Measurements from ENCODE around the gene GPR15.

Gene GPR15

DNA sequence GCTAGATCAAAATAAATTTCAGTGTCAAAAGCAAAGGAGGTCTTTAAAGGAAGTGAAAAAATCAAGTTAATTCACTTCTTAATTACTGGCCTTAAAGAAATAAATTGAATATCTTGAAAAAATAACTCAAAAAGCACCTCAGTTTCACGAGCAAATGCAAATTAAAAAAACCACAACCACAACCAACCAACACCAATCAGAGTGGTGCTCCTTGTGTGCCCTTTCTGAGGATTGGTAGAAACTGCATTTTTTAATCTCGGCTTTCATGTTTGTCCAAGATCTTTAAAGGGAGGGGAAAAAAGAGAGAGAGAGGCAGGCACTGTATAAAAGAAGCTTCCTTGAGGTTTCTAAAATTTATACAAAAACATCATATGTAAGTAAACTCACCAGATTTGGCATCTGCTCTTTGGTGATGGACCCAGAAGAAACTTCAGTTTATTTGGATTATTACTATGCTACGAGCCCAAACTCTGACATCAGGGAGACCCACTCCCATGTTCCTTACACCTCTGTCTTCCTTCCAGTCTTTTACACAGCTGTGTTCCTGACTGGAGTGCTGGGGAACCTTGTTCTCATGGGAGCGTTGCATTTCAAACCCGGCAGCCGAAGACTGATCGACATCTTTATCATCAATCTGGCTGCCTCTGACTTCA is at the start of gene GPR15:
TSS of gene GPR15 (plus strand) at position 357 of the 653 bp plus-strand sequence. CDS start at position 413, 56 bp downstream.
- DNase-seq (ENCODE audit: low spot score) (no peak), FAIRE-seq (no peak)

DNA sequence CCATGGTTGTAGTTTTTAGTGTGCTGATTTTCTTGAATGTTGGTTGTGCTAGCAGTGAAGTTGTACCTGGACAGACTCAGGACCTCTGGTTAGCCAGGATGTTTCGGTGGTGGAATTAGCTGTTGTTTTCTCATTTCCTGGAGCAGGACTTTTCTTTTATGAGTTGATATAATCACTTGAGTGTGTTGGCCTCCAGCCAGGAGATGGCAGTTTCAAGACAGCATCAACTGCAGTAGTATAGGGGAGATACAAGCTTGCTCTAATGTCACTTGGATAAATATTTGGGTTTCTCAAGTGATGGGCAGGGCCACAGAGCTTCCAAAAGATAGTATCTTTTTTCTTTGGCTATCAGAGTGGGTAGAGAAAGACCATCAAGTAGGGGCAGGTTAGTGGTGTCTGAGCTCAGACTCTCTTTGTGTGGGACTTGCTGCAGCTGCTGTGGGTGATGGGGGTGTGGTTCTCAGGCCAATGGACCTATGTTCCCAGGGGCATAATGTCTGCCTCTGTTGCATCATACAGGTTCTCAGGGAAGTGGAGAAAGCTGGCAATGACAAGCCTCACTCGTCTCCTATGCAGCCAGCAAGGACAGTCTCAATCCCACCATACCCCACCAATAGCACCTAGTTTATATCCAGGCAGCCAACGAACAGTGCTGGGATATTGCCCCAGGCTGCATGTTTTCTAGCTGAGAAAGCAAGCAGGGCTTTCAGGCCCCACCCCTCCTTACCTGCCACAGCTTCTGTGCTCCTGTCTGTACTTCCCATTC is 48.9 kb upstream of the GPR15 start:
- no peak for FAIRE-seq

DNA sequence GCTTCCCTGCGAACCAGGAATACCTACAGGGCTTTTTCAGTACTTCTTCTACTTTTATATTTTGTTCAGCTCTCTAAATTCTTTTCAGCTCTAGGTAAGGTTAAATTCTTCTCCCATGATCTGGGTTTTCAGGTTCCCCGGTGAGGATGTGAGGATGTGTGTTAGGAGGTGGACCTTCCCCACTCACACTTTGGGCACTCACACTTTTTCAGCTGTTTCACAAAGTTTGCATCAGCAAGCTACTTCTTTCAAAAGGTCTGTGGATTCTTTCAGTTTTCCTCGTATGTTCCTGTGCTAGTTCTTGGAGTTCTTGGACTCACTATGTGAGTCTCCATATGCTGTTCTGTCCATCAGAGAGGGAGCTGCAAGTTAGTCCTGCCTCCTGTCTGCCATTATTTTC is 48.2 kb upstream of the GPR15 start:
- FAIRE-seq: no peak
- no peak for DNase-seq (ENCODE audit: low spot score)

More for the DNA sequence above, 48.9 kb upstream of the GPR15 start:
- DNase-seq (ENCODE audit: low spot score): no peak

DNA sequence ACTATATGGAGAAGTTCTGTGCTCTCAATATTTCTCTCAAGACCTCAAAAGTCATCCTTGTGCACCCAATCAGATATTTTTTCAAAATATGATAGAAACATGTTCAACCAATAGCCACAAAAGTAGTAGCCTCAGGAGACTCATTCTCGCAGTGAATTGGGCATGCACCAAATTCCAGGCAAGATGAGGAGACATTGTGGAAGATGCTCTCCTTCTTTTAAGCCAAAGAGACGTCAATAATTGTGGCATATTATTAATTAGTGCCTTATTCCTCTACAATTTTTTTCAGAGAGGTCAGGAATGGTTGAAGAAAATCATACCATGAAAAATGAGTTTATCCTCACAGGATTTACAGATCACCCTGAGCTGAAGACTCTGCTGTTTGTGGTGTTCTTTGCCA is 34.4 kb upstream of the GPR15 start, which contains the start of gene OR5K2:
TSS of gene OR5K2 (plus strand) at position 301 of the 400 bp plus-strand sequence. CDS start at position 301, 0 bp downstream.
- no peak for DNase-seq (ENCODE audit: low spot score)
- FAIRE-seq: peak; percentile 79

DNA sequence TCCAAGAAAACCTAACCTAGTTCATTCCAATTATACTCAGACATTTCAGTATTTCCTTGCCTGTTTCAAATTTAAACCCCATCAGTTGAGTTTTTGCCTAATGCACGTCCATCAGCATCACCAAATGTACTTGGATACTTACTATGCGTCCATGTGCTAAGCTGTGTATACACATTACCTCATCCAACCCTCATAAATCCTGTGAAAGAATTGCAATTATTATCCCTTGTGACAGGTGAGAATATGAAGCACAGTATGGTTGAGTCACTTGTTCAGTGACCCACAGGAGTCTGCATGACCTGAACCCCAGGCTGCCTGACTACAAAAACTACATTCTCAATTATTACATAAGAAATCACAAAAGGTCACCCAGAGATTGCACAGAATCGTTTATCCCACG is 31.8 kb upstream of the GPR15 start:
- DNase-seq (ENCODE audit: low spot score) (no peak), FAIRE-seq (no peak)

DNA sequence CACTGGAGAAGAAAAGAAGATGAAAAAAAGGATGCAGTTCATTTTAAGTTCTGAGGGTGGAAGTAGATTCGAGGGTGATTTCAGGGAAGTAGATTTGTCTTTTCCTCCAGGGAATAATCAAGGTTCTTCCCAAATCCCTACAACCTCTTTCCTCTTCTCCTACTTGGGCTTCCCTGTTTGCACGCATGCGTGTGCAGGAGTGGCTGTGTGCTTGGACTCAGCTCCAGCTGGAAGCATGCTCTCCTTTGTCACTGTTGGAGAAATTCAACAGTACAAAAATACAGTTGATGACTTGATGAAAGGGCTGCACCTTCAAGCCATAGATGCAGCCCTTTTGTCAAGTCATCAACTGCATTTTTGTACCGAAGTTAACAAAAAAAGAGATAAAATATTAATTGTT is 30.5 kb upstream of the GPR15 start:
- DNase-seq (ENCODE audit: low spot score): no peak
- no peak for FAIRE-seq

DNA sequence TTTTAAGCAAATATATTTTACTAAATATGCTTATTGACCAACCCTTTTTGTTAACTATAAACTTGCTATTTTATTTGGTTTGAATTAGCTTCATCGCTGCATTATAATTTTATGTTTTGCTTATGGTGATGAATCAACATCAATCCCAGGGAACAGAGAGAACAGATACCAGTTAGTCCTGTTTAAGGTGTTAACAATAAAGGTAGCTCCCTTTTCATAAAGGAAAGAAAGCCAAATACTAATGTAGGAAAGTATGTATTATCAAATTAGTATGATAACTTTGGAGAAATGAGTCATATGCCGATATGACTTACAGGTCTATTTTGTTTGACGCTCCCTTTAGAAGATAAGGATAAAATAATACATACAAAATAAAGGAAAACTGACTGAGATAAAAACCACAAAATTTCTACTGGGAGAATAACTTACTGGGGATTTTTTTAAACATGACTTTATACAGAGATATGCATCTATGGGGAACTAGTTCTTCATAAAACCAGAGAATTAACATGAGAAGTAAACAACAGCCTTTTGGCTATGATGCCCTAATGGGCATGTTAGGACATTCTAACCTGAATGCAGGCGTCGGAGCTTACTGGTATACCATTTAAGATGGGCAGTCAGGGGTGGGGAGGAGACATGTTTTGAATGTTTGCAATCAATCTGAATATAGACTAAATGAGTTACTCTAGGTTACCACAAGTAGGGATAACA is 29.8 kb upstream of the GPR15 start:
- FAIRE-seq (no peak), DNase-seq (ENCODE audit: low spot score) (no peak)

DNA sequence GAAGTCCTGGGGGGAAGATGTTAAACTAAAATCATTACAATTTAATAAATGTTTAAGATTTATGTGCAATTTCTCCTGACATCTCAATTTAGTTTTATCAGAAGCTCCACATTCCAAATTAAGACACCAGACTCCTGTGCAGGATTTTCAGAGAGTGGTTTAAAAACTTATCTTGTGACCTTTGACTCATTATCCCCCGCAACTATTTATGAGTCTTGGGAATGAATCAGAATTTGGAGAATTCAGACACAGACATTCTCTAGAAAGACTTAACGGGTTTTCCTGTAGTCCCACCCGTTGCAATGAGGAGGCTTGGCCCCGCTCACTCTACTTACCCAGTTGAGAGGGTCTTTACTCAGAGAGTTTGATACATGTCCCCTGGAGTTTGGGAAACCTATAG is 27.2 kb upstream of the GPR15 start:
- DNase-seq (ENCODE audit: low spot score): peak; percentile 14
- no peak for FAIRE-seq

DNA sequence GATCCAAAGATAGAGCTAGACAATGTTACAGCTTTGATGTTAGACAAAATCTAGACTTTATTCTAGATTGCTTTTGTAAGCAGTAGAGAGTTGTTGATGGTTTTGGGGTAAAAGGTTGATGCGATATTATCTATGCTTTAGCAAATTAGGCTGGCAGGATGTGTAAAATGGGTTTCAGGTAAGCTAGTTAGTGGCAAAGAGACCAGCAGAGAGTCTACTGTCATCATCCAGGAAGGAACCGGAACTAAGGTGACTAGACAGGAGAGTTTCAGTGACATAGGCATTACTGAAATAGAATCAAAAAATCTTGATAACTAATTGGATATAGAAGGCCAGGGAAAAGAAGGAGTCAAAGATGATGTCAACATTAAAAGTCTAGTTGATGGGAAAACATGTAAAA is 23.2 kb upstream of the GPR15 start:
- DNase-seq (ENCODE audit: low spot score) (no peak), FAIRE-seq (no peak)

DNA sequence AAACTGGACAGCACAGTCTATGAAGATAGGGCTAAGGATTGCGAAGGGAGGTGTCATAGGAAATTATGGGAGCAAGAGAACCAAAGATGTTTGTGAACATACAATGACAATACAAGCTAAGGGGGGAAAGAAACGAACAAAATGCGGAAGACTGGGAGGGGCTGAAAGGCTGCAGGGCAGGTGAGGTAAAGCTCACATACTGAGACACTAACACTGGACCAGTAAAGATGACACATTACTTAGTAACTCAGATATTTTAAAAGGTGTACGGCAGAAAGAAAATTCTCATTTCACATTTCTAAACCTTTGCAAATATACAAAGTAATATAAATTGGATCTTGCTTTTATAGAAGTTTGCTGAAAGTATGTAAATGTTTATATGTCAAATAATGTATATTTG is 19.2 kb upstream of the GPR15 start:
- DNase-seq (ENCODE audit: low spot score) (no peak), FAIRE-seq (no peak)

DNA sequence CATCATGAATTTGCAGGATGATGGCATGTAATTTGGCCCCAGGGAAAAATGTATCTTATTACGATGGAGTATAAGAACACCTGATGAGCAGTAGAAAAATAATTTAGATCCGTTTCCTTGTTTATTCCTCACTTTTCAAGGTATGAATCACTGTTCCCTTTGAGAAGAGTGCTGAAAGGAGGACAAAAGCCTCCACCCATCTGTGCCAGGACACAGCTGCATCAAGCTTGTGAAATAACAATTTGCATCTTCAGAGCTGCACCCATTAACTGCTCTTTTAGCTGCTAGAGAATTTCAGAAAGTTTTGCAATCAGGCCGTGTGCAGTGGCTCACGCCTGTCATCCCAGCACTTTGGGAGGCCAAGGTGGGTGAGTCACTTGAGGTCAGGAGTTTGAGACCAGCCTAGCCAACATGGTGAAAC is 18.7 kb upstream of the GPR15 start:
- FAIRE-seq (no peak), DNase-seq (ENCODE audit: low spot score) (no peak)

DNA sequence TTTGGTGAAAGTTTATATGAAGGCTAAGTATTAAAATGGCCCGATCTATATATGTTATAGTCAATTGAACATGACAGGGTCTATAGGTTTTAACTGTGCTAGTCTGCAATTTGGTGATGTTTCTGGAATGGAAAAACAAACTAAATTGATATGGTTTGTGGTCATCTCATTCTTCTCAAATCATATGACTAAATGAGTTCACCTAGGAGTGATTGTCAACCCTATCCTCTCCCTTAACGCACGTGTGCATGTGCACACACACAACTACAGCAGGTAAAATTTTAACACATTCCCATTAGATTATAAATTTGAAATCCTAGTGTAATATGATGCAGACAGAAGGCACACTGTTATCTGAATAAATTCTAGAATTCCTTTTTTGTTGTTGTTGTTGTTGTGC is 18.0 kb upstream of the GPR15 start:
- FAIRE-seq: no peak
- DNase-seq (ENCODE audit: low spot score): no peak

DNA sequence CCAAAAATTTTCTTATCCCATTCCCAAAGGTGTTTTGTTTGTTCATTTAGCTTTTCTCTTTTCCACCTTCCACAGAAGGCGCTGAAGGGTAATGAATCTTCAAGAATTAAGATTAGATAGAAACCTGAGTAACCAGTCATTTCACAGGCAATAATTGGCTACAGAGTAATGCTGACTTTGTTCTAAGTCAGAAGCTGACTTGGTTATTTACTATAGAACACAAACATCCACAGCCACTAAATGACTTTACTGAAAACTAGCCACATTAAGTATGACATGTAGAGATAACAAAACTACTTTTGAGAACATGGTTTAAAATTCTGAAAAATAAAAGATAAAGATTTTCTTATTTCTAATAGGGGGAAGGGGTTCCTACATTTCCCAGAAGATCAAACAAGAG is 16.8 kb upstream of the GPR15 start:
- FAIRE-seq: no peak
- DNase-seq (ENCODE audit: low spot score): no peak

DNA sequence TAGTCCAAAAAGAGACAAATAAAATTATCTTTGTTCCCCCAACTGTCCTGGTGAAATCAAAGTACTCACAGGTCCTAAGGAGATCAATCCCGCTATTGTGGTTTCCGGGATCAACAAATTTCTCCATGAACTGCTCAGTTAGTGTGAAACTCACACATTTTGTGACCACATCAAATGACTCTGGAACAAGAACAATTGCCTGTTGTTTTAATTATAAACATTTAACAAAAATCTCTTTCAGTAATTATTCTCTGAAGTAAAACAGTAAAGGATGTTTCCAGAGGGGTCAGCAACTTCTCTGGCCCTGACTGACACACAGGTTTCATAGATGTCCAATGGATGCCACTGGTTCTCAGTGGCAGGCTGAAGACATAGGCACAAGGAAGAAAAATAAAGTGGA is 13.0 kb upstream of the GPR15 start:
- no peak for FAIRE-seq
- DNase-seq (ENCODE audit: low spot score): no peak

DNA sequence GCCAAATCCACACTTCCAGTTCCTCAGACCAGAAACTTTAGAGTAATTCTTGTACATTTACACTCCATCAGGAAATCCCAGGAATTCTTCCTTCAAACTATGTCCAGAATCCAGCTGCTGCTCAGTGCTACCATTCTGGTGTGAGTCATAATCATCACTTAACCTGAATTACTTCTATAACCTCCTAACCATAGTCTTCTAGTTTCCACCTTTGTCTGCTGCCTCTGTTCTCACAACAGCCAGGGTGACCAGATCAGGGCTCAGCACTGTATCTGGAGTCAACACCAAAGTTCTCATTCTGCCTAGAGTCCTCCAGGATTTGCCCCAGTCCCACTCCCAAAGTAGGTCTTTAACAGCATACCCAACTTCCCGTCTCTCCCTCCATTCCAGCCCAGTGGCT is 12.4 kb upstream of the GPR15 start:
- no peak for DNase-seq (ENCODE audit: low spot score)
- FAIRE-seq: no peak

DNA sequence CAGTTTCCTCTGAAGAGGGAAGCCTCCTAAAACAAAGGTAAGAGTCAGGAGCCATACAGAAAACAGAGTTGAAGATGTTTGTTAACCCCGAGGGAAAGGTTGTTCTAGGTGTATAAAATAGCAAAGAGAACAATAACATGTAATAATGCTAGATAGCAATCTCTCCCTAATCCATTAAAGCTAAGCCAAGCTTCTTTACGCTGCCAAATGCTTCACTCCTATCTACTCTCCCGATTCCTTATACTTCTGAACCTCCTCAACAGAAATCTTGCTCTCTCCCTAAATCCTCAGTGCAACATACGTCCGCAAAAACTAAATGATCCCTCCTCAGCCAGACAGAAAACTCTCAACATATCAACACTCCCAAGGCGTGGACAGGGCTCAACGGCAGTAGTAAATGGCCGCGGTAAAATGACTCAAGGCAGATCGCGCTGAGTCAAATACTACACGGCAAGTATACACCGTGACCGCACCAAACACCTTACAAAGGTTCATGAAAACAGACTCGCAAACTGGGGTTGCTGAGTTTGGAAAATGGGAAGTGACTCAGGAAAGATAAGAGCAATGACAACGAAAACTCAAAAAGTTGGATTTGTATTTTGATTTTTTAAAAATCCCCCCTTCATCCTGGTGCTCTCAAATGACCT is 9.8 kb upstream of the GPR15 start:
- FAIRE-seq (peak; percentile 42), DNase-seq (ENCODE audit: low spot score) (peak; percentile 58)

DNA sequence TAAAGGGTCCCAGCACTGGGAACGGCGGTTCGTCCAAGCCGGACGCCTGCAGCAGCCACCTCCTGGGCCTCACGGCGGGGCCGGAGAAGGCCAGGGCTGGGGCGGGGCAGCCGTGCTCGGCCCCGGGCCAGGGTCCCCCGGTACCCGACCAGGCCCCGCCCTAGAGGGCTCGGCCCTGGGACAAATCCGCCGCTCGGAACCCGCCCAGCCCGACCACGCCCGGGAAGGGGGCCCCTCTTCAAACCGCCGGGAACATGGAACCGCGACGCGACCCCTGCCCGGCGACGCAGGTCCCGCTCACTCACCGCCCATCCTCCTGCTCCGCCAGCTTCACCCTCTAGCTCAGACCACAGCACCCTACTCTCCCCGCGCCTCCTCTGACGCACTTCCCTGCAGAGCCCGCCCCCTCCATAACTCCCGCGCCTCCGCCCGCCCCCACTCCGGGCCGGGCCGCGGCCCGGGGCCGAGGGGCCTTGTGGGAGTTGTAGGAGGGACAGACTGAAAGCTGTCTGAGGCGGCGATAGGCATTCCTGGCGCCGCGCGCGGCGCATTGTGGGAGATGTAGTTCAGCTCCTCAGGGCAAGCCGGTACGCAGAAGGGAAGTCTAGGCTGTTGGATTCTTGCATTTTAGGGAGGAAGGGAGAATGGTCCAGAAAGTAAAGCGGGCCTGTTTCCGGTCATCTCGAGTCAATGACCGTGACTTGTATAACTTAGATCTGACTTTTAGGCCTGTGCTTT is 9.1 kb upstream of the GPR15 start, which contains the start of gene CLDND1:
TSS of gene CLDND1 (minus strand) at position 359 of the 738 bp plus-strand sequence. CDS start 1,478 bp downstream, outside the sequence.
- peak; percentile 99 for DNase-seq (ENCODE audit: low spot score)
- FAIRE-seq: peak; percentile 97

DNA sequence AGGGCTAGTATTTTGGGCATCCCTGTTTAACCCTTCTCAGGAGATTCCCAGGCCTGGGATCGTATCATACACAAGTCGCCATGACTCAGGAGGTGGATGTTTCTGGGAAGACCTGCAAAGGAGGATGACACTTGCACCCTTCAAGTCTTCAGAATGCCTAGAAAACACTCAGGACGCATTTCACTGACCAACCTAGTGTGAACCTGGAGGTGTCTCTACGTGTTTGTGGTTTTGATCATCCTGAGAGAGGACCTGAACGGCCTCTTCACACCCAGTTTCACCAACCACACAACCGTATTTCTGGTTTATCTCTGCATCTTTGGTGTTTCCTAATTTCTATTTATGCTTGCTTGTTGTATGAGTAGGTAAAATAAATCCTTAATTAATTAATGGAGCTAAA is 6.3 kb upstream of the GPR15 start:
- FAIRE-seq: no peak
- DNase-seq (ENCODE audit: low spot score): no peak

DNA sequence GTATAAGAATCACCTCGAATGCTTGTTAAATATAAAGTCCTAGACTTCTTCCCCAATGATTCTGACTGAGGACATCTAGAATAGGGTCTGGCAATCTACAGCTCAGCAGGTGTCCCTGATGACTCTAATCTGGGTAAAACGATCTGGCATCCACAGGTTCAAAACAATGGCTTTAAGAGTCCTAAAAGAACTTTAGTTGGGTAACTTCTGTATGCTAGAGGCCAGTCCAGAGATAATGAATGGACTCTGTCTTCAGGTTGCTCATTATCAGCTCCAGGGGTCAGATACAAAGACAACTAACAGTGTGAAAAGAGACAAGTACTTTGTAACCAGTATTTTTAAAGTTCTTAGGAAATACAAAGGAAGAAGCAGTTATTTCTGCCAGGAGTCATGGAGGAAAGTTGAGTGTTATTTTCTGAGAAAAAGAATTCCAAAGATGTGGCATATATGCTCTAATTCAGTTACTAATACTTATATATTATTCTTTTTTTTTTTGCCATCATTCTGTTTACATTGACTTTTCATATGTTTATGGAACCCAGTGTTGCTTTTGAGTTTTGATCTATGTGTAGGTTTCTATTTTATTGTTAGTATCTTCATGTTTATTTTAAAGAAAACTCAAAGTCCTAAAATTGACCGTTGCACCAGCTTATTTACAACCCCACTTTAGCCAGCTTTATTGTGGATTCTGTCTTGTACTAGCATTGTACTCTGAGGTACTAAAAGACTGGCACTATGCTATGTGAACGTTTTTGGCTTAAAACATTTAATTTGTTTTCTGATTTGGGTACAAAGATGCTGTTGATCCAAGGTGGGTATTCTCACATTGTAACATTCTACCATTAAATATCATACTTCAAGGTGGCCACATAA is 3.1 kb upstream of the GPR15 start:
- FAIRE-seq: no peak
- DNase-seq (ENCODE audit: low spot score): no peak
